ENCODE results near the gene MPRIP. TPM values are rescaled to one million over a fixed set of nuclear protein-coding genes. Genes with fewer than 3 reads are reported as not detected.

Gene MPRIP
- polyA plus RNA-seq, 1 donor (not counting 4 experiments of a cell fraction or from before 2014, with no cell fraction given), result 113 TPM

- Histone ChIP-seq H3K4me2 (ENCODE audit: control insufficient read depth, extremely low read depth, insufficient read depth, low read depth, low read length) (no peak overlapping the region), H3K4me3 (ENCODE audit: control insufficient read depth in 2 of 3, extremely low read depth in 1 of 3, insufficient read depth in 2 of 3, low read depth in 1 of 3, low read length in 3 of 3) (no peak overlapping the region), H3K27ac (ENCODE audit: control insufficient read depth, insufficient read depth, low read length) (no peak overlapping the region), H3K79me2 (ENCODE audit: control insufficient read depth, insufficient read depth, low read length) (no peaks in the 10 kb centered on the region), H3K27me3 (ENCODE audit: control insufficient read depth, extremely low read depth, insufficient read depth, low read length) (no peaks in the 10 kb centered on the region), H3K4me1 (ENCODE audit: control insufficient read depth, extremely low read depth, insufficient read depth, low read length) (peaks cover 19% of the 10 kb centered on the region), H3K9me3 (ENCODE audit: control insufficient read depth, low read depth, low read length) (no peaks in the 10 kb centered on the region), H3K9ac (ENCODE audit: control insufficient read depth, extremely low read depth, insufficient read depth, low read length) (no peak overlapping the region), H3K9me1 (ENCODE audit: control insufficient read depth, extremely low read depth, insufficient read depth, low read length) (no peaks in the 10 kb centered on the region), H4K20me1 (ENCODE audit: control insufficient read depth, extremely low read depth, insufficient read depth, low read length) (no peaks in the 10 kb centered on the region), H2AFZ (ENCODE audit: control insufficient read depth, low read length) (no peak overlapping the region), H3K36me3 (ENCODE audit: control insufficient read depth in 2 of 2, extremely low read depth in 1 of 2, insufficient read depth in 2 of 2, low read length in 2 of 2) (no peaks in the 10 kb centered on the region)
- TF ChIP-seq EZH2 (IDR thresholded peaks at IDR 0.05; ENCODE audit: low read length), result no peak
- FAIRE-seq (no peak), DNase-seq (ENCODE audit: low read depth, low spot score) (no peak)
- dilution Hi-C loops (cut with MboI; ENCODE audit: extremely low pct_ligation_motif_present, low sequenced_read_pairs), result no loop called here
Measured at GRCh38 chr17:17036524-17036998, 5.7 kb upstream of the MPRIP start.

GRCh38 chr17:17039911-17040310, 2.3 kb upstream of the MPRIP start:
- Histone ChIP-seq H3K9me3 (ENCODE audit: control insufficient read depth, low read depth, low read length) (no peaks in the 10 kb centered on the region), H3K4me2 (ENCODE audit: control insufficient read depth, extremely low read depth, insufficient read depth, low read depth, low read length) (no peak overlapping the region), H3K4me1 (ENCODE audit: control insufficient read depth, extremely low read depth, insufficient read depth, low read length) (peaks cover 23% of the 10 kb centered on the region), H3K79me2 (ENCODE audit: control insufficient read depth, insufficient read depth, low read length) (peaks cover 23% of the 10 kb centered on the region), H2AFZ (ENCODE audit: control insufficient read depth, low read length) (no peak overlapping the region), H3K27me3 (ENCODE audit: control insufficient read depth, extremely low read depth, insufficient read depth, low read length) (no peaks in the 10 kb centered on the region), H3K36me3 (ENCODE audit: control insufficient read depth in 2 of 2, extremely low read depth in 1 of 2, insufficient read depth in 2 of 2, low read length in 2 of 2) (no peaks in the 10 kb centered on the region), H3K9ac (ENCODE audit: control insufficient read depth, extremely low read depth, insufficient read depth, low read length) (no peak overlapping the region), H3K9me1 (ENCODE audit: control insufficient read depth, extremely low read depth, insufficient read depth, low read length) (no peaks in the 10 kb centered on the region), H4K20me1 (ENCODE audit: control insufficient read depth, extremely low read depth, insufficient read depth, low read length) (peaks cover 13% of the 10 kb centered on the region), H3K4me3 (ENCODE audit: control insufficient read depth in 2 of 3, extremely low read depth in 1 of 3, insufficient read depth in 2 of 3, low read depth in 1 of 3, low read length in 3 of 3) (no peak overlapping the region), H3K27ac (ENCODE audit: control insufficient read depth, insufficient read depth, low read length) (no peak overlapping the region)
- dilution Hi-C loops (cut with MboI; ENCODE audit: extremely low pct_ligation_motif_present, low sequenced_read_pairs), result no loop called here
- TF ChIP-seq, protein P1, sequence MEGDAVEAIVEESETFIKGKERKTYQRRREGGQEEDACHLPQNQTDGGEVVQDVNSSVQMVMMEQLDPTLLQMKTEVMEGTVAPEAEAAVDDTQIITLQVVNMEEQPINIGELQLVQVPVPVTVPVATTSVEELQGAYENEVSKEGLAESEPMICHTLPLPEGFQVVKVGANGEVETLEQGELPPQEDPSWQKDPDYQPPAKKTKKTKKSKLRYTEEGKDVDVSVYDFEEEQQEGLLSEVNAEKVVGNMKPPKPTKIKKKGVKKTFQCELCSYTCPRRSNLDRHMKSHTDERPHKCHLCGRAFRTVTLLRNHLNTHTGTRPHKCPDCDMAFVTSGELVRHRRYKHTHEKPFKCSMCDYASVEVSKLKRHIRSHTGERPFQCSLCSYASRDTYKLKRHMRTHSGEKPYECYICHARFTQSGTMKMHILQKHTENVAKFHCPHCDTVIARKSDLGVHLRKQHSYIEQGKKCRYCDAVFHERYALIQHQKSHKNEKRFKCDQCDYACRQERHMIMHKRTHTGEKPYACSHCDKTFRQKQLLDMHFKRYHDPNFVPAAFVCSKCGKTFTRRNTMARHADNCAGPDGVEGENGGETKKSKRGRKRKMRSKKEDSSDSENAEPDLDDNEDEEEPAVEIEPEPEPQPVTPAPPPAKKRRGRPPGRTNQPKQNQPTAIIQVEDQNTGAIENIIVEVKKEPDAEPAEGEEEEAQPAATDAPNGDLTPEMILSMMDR (optimal IDR thresholded peaks at IDR 0.05 in 1 of 3, IDR thresholded peaks at IDR 0.05 in 1 of 3, conservative IDR thresholded peaks at IDR 0.05 in 1 of 3; ENCODE audit: extremely low read depth in 1 of 3, insufficient read depth in 2 of 3, low read length in 3 of 3), result no peak
- no peak for TF ChIP-seq EZH2 (IDR thresholded peaks at IDR 0.05; ENCODE audit: low read length)
- DNase-seq (ENCODE audit: low read depth, low spot score), result no peak
- no peak for FAIRE-seq

- Histone ChIP-seq H3K79me2 (ENCODE audit: control insufficient read depth, insufficient read depth, low read length) (peaks cover 34% of the 10 kb centered on the region), H4K20me1 (ENCODE audit: control insufficient read depth, extremely low read depth, insufficient read depth, low read length) (peaks cover 19% of the 10 kb centered on the region), H3K9me1 (ENCODE audit: control insufficient read depth, extremely low read depth, insufficient read depth, low read length) (peaks cover 2% of the 10 kb centered on the region), H2AFZ (ENCODE audit: control insufficient read depth, low read length) (no peak overlapping the region), H3K9me3 (ENCODE audit: control insufficient read depth, low read depth, low read length) (no peaks in the 10 kb centered on the region), H3K27me3 (ENCODE audit: control insufficient read depth, extremely low read depth, insufficient read depth, low read length) (no peaks in the 10 kb centered on the region), H3K9ac (ENCODE audit: control insufficient read depth, extremely low read depth, insufficient read depth, low read length) (peak overlapping the region; percentile 65), H3K36me3 (ENCODE audit: control insufficient read depth in 2 of 2, extremely low read depth in 1 of 2, insufficient read depth in 2 of 2, low read length in 2 of 2) (no peaks in the 10 kb centered on the region), H3K27ac (ENCODE audit: control insufficient read depth, insufficient read depth, low read length) (peak overlapping the region; percentile 62), H3K4me3 (ENCODE audit: control insufficient read depth in 2 of 3, extremely low read depth in 1 of 3, insufficient read depth in 2 of 3, low read depth in 1 of 3, low read length in 3 of 3) (no peak overlapping the region), H3K4me2 (ENCODE audit: control insufficient read depth, extremely low read depth, insufficient read depth, low read depth, low read length) (peak overlapping the region; percentile 87), H3K4me1 (ENCODE audit: control insufficient read depth, extremely low read depth, insufficient read depth, low read length) (peaks cover 30% of the 10 kb centered on the region)
- no peak for TF ChIP-seq EZH2 (IDR thresholded peaks at IDR 0.05; ENCODE audit: low read length)
- TF ChIP-seq, protein P1 (optimal IDR thresholded peaks at IDR 0.05 in 1 of 3, IDR thresholded peaks at IDR 0.05 in 1 of 3, conservative IDR thresholded peaks at IDR 0.05 in 1 of 3; ENCODE audit: extremely low read depth in 1 of 3, insufficient read depth in 2 of 3, low read length in 3 of 3), result no peak
- no peak for DNase-seq (ENCODE audit: low read depth, low spot score)
- no peak for FAIRE-seq
- dilution Hi-C loops (cut with MboI; ENCODE audit: extremely low pct_ligation_motif_present, low sequenced_read_pairs), result no loop called here
Measured at GRCh38 chr17:17041018-17041521, 1.2 kb upstream of the MPRIP start.
